H9 (cell line): Measurements from ENCODE around the gene EPOP. TPM values are rescaled to one million over a fixed set of nuclear protein-coding genes. Genes with fewer than 3 reads are reported as not detected.

Experiments used
- DNase-seq: peaks from one replicate; pipeline ENCODE4 v3.0.0-alpha.2; 2017
- H2AFZ ChIP-seq: one replicate; pipeline ENCODE4 v1.6.1; 2013; ENCODE audit warnings: mild to moderate bottlenecking, low read length, control low read depth, moderate library complexity
- H2AK5ac ChIP-seq: 2 replicates; pipeline ENCODE4 v1.6.1; 2013; ENCODE audit warnings: low read length, control low read depth, mixed read lengths; ENCODE audit not compliant: insufficient read length
- H2BK120ac ChIP-seq: one replicate; pipeline ENCODE4 v1.6.1; 2013; ENCODE audit warnings: low read depth, mild to moderate bottlenecking, low read length, control low read depth, inconsistent platforms; ENCODE audit not compliant: poor library complexity, severe bottlenecking
- H2BK12ac ChIP-seq: 2 replicates; pipeline ENCODE4 v1.6.1; 2013; ENCODE audit warnings: low read length, control low read depth, mixed read lengths, low read depth; ENCODE audit not compliant: insufficient read length
- H2BK15ac ChIP-seq: 2 replicates; pipeline ENCODE4 v1.6.1; 2013; ENCODE audit warnings: low read depth, low read length, control low read depth
- H2BK20ac ChIP-seq: one replicate; pipeline ENCODE4 v1.6.1; 2013; ENCODE audit warnings: low read depth, mild to moderate bottlenecking, low read length, control low read depth, inconsistent platforms; ENCODE audit not compliant: poor library complexity, severe bottlenecking
- H2BK5ac ChIP-seq: 2 replicates; pipeline ENCODE4 v1.6.1; 2013; ENCODE audit warnings: low read length, control low read depth, mixed read lengths; ENCODE audit not compliant: insufficient read length
- H3K14ac ChIP-seq: 2 replicates; pipeline ENCODE4 v1.6.1; 2013; ENCODE audit warnings: low read length, control low read depth; ENCODE audit not compliant: insufficient read depth
- H3K18ac ChIP-seq: 2 replicates; pipeline ENCODE4 v1.6.1; 2013; ENCODE audit warnings: low read depth, mild to moderate bottlenecking, mixed read lengths, low read length, control low read depth; ENCODE audit not compliant: insufficient read length
- H3K23ac ChIP-seq: 2 replicates; pipeline ENCODE4 v1.6.1; 2013; ENCODE audit warnings: low read length, control low read depth, mixed read lengths, low read depth; ENCODE audit not compliant: insufficient read length
- H3K23me2 ChIP-seq: 2 replicates; pipeline ENCODE4 v1.6.1; 2013; ENCODE audit warnings: low read depth, mild to moderate bottlenecking, mixed read lengths, low read length, control low read depth; ENCODE audit not compliant: insufficient read length, poor library complexity, severe bottlenecking
- H3K27ac ChIP-seq: 2 replicates; pipeline ENCODE4 v1.5.1; 2013; ENCODE audit warnings: low read length, control low read depth, mixed read lengths, low read depth; ENCODE audit not compliant: insufficient read length
- H3K27me3 ChIP-seq: 2 replicates; pipeline ENCODE4 v1.6.1; 2013; ENCODE audit warnings: low read length, control low read depth, inconsistent platforms; ENCODE audit not compliant: insufficient read depth
- H3K4ac ChIP-seq: 2 replicates; pipeline ENCODE4 v1.6.1; 2013; ENCODE audit warnings: low read depth, mild to moderate bottlenecking, control low read depth, inconsistent platforms, low read length, moderate library complexity
- H3K4me1 ChIP-seq: 2 replicates; pipeline ENCODE4 v1.6.1; 2013; ENCODE audit warnings: low read length, control low read depth, inconsistent platforms; ENCODE audit not compliant: insufficient read depth
- H3K4me2 ChIP-seq: 2 replicates; pipeline ENCODE4 v1.6.1; 2013; ENCODE audit warnings: low read length, control low read depth, mixed read lengths; ENCODE audit not compliant: insufficient read length, insufficient read depth
- H3K56ac ChIP-seq: 2 replicates; pipeline ENCODE4 v1.6.1; 2013; ENCODE audit warnings: low read depth, mild to moderate bottlenecking, mixed read lengths, low read length, control low read depth; ENCODE audit not compliant: insufficient read length
- H3K79me1 ChIP-seq: 2 replicates; pipeline ENCODE4 v1.6.1; 2013; ENCODE audit warnings: low read depth, mild to moderate bottlenecking, moderate library complexity, low read length, control low read depth, inconsistent platforms; ENCODE audit not compliant: insufficient read depth, poor library complexity, severe bottlenecking
- H3K79me2 ChIP-seq: 2 replicates; pipeline ENCODE4 v1.6.1; 2013; ENCODE audit warnings: low read length, control low read depth, inconsistent platforms; ENCODE audit not compliant: insufficient read depth
- H3K9ac ChIP-seq: 2 replicates; pipeline ENCODE4 v1.6.1; 2013; ENCODE audit warnings: low read length, control low read depth, mixed read lengths; ENCODE audit not compliant: insufficient read length; ENCODE audit errors: extremely low read depth
- H3K9me3 ChIP-seq: one replicate; pipeline ENCODE4 v1.6.1; 2013; ENCODE audit warnings: low read depth, low read length, inconsistent platforms; ENCODE audit not compliant: control insufficient read depth
- H3T11ph ChIP-seq: one replicate; pipeline ENCODE4 v1.6.1; 2013; ENCODE audit warnings: mild to moderate bottlenecking, low read length, control low read depth, inconsistent platforms
- H4K20me1 ChIP-seq: one replicate; pipeline ENCODE4 v1.6.1; 2013; ENCODE audit not compliant: control insufficient read depth, insufficient read length, insufficient read depth
- H4K5ac ChIP-seq: 2 replicates; pipeline ENCODE4 v1.6.1; 2013; ENCODE audit warnings: low read depth, mild to moderate bottlenecking, mixed read lengths, low read length, control low read depth; ENCODE audit not compliant: insufficient read length
- H4K8ac ChIP-seq: replicated peaks from 2 replicates; pipeline ENCODE4 v1.6.1; 2013; ENCODE audit warnings: low read length, control low read depth, mixed read lengths, low read depth; ENCODE audit not compliant: insufficient read length
- H4K91ac ChIP-seq: 2 replicates; pipeline ENCODE4 v1.6.1; 2013; ENCODE audit warnings: low read depth, mild to moderate bottlenecking, moderate library complexity, mixed read lengths, low read length, control low read depth; ENCODE audit not compliant: insufficient read length
- H3K27ac Mint-ChIP-seq, 3 experiments: 2 replicates in 2 of 3; 3 replicates in 1 of 3; pipeline ENCODE4 v1.8.0; 2020 to 2021; ENCODE audit warnings: mixed read lengths in 3 of 3, mild to moderate bottlenecking in 1 of 3, moderate library complexity in 1 of 3
- H3K27me3 Mint-ChIP-seq: 2 replicates; pipeline ENCODE4 v1.8.0; 2021; ENCODE audit warnings: low read depth, mild to moderate bottlenecking, moderate library complexity, mixed read lengths
- H3K36me3 Mint-ChIP-seq, 3 experiments: 2 replicates in 2 of 3; 3 replicates in 1 of 3; pipeline ENCODE4 v1.8.0; 2020 to 2021; ENCODE audit warnings: low read depth in 3 of 3, mixed read lengths in 3 of 3; ENCODE audit not compliant: insufficient read depth in 1 of 3
- H3K4me1 Mint-ChIP-seq, 2 experiments: 2 replicates each; pipeline ENCODE4 v1.8.0; 2020; ENCODE audit warnings: mixed read lengths in 2 of 2
- H3K4me3 Mint-ChIP-seq, 2 experiments: 2 replicates in 1 of 2; 3 replicates in 1 of 2; pipeline ENCODE4 v1.8.0; 2020 to 2021; ENCODE audit warnings: mild to moderate bottlenecking in 2 of 2, mixed read lengths in 2 of 2, moderate library complexity in 1 of 2
- H3K9me3 Mint-ChIP-seq, 2 experiments: 2 replicates in 1 of 2; 3 replicates in 1 of 2; pipeline ENCODE4 v1.8.0; 2020; ENCODE audit warnings: mild to moderate bottlenecking in 2 of 2, mixed read lengths in 2 of 2, moderate library complexity in 1 of 2
- WGBS: extraction: QIAGEN DNeasy Blood & Tissue Kit; methylation state at CpG from one replicate; pipeline ENCODE4 v1.1.7; 2013; ENCODE audit warnings: missing lambda C conversion rate, low lambda C conversion rate, mixed read lengths; ENCODE audit not compliant: insufficient read length; ENCODE audit errors: extremely low coverage; 5-methylcytosine and 5-hydroxymethylcytosine counted together
- total RNA-seq: library from RNA; stranded (reverse); gene quantifications from 2 replicates; pipeline ENCODE4 v1.2.1, GENCODE V29; 2021
- TF ChIP-seq, protein P1 (sequence below): fragments of 200-600 bp; sonication (generic); conservative IDR thresholded peaks from 3 replicates; pipeline ENCODE4 v1.8.0; 2021; ENCODE audit warnings: antibody characterized with exemption, mild to moderate bottlenecking

EPOP gene
- total RNA-seq, 1 experiment from 2014 or later, result 5.9 TPM

DNA sequence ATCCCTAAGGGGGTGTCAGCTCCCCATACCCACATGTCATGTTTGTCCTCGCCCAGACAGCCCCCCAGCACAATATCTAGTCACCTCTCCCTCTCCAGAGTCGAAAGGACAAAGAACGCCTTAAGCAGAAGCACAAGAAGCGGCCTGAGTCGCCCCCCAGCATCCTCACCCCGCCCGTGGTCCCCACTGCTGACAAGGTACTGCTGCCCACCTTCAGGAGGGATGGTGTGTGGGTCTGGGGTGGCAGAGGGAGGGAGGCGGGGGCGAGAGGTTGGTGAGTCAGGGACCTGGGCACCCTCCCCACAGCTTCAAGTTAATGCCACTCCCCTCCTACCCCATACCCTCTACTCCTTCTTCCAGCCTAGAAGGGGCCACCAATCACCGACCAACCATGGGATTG, 37.8 kb upstream of the EPOP start:
- Mint-ChIP-seq H3K36me3 (peaks cover 3 to 15% (median 7%) of the 10 kb centered on the region in 3 experiments; a peak in 6 of 7 replicates), H3K27ac (no peak overlapping the region; a peak in 1 of 7 replicates), H3K9me3 (no peaks in the 10 kb centered on the region), H3K4me3 (peak overlapping the region in 1 of 2 experiments; percentile 54; a peak in 3 of 5 replicates), H3K4me1 (peaks cover 31 to 69% of the 10 kb centered on the region in 2 experiments), H3K27me3 (peaks cover 56% of the 10 kb centered on the region)
- Histone ChIP-seq H3K4me2 (no peak overlapping the region), H3K9me3 (no peaks in the 10 kb centered on the region), H3K14ac (no peak overlapping the region), H3K9ac (no peak overlapping the region), H2BK15ac (no peak overlapping the region), H2BK5ac (no peak overlapping the region), H4K8ac (no peak overlapping the region), H4K5ac (no peak overlapping the region), H3K23me2 (no peaks in the 10 kb centered on the region), H2BK120ac (no peak overlapping the region), H2AFZ (no peak overlapping the region), H4K20me1 (no peaks in the 10 kb centered on the region), H3K18ac (no peak overlapping the region), H4K91ac (no peak overlapping the region), H3K56ac (no peak overlapping the region), H3K79me1 (no peaks in the 10 kb centered on the region), H3K79me2 (no peaks in the 10 kb centered on the region), H3K4ac (no peak overlapping the region), H3K4me1 (peaks cover 3% of the 10 kb centered on the region; the same call in 1 of the 2 replicates), H2AK5ac (no peak overlapping the region), H2BK12ac (no peak overlapping the region), H3K27me3 (peaks cover 5% of the 10 kb centered on the region; the same call in 1 of the 2 replicates), H2BK20ac (no peak overlapping the region), H3T11ph (no peak overlapping the region), H3K23ac (no peak overlapping the region), H3K27ac (no peak overlapping the region)
- TF ChIP-seq, protein P1, sequence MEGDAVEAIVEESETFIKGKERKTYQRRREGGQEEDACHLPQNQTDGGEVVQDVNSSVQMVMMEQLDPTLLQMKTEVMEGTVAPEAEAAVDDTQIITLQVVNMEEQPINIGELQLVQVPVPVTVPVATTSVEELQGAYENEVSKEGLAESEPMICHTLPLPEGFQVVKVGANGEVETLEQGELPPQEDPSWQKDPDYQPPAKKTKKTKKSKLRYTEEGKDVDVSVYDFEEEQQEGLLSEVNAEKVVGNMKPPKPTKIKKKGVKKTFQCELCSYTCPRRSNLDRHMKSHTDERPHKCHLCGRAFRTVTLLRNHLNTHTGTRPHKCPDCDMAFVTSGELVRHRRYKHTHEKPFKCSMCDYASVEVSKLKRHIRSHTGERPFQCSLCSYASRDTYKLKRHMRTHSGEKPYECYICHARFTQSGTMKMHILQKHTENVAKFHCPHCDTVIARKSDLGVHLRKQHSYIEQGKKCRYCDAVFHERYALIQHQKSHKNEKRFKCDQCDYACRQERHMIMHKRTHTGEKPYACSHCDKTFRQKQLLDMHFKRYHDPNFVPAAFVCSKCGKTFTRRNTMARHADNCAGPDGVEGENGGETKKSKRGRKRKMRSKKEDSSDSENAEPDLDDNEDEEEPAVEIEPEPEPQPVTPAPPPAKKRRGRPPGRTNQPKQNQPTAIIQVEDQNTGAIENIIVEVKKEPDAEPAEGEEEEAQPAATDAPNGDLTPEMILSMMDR, result no peak
- no CpG with 5 or more reads among the region's 10 CpGs for WGBS
- DNase-seq, result peak; percentile 27
